Measurements from ENCODE around the gene MOAP1. TPM values are rescaled to one million over a fixed set of nuclear protein-coding genes. Genes with fewer than 3 reads are reported as not detected.

Gene MOAP1
- total RNA-seq, 3 donors from 2014 or later, result 16.9 to 42.6 (median 17.1) TPM

DNA sequence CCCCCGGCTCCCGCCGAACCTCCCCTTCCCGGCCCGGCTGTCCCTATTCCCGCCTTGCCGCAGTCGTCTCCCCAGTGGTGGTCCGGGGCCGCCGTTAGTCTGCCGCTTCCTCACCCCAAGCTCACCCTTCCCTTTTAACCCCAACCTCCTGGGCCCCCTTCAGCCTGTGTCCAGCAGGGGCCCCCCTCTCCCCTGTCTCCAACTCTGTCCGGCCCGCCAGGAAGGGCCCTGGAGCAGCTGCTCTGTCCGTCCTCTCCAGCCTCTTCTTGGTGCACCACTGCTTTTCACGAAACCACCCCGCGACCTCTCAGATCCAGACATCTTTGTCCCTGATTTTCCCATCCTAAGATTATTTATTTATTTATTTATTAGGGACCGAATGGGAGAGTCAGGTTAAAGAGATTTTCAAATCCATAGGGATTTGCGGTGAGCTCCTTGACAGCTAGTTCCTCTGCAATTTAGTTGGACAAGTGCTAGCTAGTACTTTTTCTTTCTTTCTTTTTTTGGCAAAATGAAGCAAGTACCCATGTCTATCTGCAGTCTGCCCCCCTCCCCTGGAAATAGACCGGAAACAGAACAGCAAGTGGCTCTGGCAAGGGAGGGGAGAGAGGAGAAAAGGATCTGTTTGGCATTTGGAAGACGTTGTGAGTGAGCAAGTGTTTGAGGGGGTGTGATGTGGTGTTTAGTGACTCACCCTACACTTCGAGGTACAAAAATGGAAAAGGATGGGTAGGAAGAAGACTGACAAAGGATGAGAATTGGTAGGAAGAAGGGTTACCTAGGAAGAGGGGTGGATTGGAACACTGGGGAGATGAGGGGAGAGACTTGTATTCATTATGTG lies 23.0 kb upstream of the MOAP1 start:
- intact Hi-C loops (cut with DNase I, micrococcal nuclease), result no loop called here

DNA sequence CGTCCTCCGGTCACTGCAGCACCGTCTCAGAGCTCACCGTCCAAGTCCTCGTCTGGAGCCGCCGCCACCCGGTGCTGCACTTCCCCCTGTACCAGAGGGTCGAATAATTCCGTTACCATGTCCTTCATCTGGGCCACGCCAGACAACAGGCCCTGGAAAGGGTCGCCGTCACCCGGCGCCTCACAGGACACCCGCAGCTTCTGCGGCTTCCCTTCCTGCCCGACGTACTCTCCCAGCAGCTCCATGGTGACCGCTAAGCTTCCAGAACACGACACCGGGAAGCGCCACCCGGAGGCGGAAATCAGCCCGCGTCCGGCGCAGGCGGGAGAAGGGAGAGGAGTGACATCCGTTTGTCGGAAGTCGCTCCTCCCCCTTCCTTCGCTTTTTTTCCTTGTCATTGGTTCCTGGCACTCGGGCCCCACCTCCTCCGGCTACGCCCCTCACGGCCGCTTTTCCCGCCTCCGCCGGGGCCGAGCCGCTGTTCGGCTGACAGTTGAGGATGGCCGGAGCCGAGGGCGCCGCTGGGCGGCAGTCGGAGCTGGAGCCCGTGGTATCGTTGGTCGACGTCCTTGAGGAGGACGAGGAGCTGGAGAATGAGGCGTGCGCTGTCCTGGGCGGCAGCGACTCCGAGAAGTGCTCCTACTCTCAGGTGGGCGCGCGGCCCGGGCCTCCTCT lies 22.2 kb upstream of the MOAP1 start, which contains the start of the genes GON7 and UBR7:
Gene GON7, minus strand, starts transcription at position 273 of the 675 bp plus-strand sequence. Its CDS starts 28 bp downstream, at position 245.
Gene UBR7, plus strand, starts transcription at position 464 of the 675 bp plus-strand sequence. Its CDS starts 36 bp downstream, at position 500.
- Histone ChIP-seq H3K4me1 (ENCODE audit: low read depth) (peaks cover 16% of the 10 kb centered on the region), H3K9me3 (no peaks in the 10 kb centered on the region), H3K36me3 (ENCODE audit: low read depth) (no peaks in the 10 kb centered on the region), H3K4me3 (peak within 1 kb of the TSS; percentile 85)
- ATAC-seq, result peak; percentile 98
- TF ChIP-seq, protein P1, sequence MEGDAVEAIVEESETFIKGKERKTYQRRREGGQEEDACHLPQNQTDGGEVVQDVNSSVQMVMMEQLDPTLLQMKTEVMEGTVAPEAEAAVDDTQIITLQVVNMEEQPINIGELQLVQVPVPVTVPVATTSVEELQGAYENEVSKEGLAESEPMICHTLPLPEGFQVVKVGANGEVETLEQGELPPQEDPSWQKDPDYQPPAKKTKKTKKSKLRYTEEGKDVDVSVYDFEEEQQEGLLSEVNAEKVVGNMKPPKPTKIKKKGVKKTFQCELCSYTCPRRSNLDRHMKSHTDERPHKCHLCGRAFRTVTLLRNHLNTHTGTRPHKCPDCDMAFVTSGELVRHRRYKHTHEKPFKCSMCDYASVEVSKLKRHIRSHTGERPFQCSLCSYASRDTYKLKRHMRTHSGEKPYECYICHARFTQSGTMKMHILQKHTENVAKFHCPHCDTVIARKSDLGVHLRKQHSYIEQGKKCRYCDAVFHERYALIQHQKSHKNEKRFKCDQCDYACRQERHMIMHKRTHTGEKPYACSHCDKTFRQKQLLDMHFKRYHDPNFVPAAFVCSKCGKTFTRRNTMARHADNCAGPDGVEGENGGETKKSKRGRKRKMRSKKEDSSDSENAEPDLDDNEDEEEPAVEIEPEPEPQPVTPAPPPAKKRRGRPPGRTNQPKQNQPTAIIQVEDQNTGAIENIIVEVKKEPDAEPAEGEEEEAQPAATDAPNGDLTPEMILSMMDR (IDR thresholded peaks at IDR 0.05), result peak; percentile 19
- intact Hi-C loops (cut with DNase I, micrococcal nuclease), result no loop called here
- peak; percentile 96 to 97 (median 96) for DNase-seq

More for the DNA sequence above, 23.0 kb upstream of the MOAP1 start:
- TF ChIP-seq, protein P1 (IDR thresholded peaks at IDR 0.05), result no peak
- peak overlapping the region; percentile 85 for H3K4me3 ChIP-seq
- H3K4me1 ChIP-seq (ENCODE audit: low read depth), result peaks cover 16% of the 10 kb centered on the region
- no peak for DNase-seq
- no peaks in the 10 kb centered on the region for H3K36me3 ChIP-seq (ENCODE audit: low read depth)
- H3K9me3 ChIP-seq, result no peaks in the 10 kb centered on the region
- ATAC-seq, result peak; percentile 67

DNA sequence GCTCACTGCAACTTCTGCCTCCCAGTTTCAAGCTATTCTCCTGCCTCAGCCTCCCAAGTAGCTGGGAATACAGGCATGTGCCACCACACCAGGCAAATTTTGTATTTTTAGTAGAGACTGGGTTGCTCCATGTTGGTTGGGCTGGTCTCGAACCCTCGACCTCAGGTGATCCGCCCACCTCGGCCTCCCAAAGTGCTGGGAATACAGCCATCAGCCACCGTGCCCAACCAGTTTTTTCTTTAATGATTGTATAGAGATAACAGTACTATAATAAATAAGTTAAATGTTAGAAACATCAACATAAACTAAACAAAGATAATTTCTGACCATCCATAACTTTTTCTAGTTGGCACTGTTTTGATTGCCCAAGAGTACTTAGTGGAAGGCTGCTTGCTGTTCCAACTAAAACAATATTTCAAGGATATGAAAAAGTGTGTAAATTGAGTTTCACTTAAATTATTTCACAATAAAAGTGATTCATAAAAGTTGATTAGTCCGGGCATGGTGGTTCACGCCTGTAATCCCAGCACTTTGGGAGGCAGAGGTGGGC lies 16.5 kb upstream of the MOAP1 start:
- Histone ChIP-seq H3K36me3 (ENCODE audit: low read depth) (no peaks in the 10 kb centered on the region), H3K4me3 (no peak overlapping the region), H3K9me3 (no peaks in the 10 kb centered on the region), H3K4me1 (ENCODE audit: low read depth) (peaks cover 7% of the 10 kb centered on the region)
- TF ChIP-seq, protein P1 (IDR thresholded peaks at IDR 0.05), result no peak
- DNase-seq (no peak), ATAC-seq (no peak)
- intact Hi-C loops (cut with DNase I, micrococcal nuclease), result no loop called here

DNA sequence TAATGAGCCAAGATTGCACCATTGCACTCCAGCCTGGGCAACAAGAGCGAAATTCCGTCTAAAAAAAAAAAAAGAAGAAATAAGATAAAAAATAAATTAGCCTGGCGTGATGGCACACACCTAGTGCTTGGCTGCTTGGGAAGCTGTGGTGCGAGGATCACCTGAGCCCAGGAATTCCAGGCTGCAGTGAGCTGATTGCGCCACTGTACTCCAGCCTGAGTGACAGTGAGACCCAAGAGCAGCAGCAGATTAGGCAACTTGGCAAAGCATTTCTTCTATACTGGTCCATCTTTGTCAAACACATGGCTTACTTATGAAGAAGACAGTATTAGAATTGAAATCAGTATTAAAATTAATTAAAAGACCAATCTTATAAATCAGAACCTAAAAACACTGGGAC lies 15.9 kb upstream of the MOAP1 start:
- no peak for ATAC-seq
- H3K4me3 ChIP-seq, result no peak overlapping the region
- H3K9me3 ChIP-seq, result no peaks in the 10 kb centered on the region
- intact Hi-C loops (cut with DNase I, micrococcal nuclease), result no loop called here
- H3K4me1 ChIP-seq (ENCODE audit: low read depth), result no peaks in the 10 kb centered on the region
- no peaks in the 10 kb centered on the region for H3K36me3 ChIP-seq (ENCODE audit: low read depth)
- DNase-seq, result no peak
- TF ChIP-seq, protein P1 (IDR thresholded peaks at IDR 0.05), result no peak

DNA sequence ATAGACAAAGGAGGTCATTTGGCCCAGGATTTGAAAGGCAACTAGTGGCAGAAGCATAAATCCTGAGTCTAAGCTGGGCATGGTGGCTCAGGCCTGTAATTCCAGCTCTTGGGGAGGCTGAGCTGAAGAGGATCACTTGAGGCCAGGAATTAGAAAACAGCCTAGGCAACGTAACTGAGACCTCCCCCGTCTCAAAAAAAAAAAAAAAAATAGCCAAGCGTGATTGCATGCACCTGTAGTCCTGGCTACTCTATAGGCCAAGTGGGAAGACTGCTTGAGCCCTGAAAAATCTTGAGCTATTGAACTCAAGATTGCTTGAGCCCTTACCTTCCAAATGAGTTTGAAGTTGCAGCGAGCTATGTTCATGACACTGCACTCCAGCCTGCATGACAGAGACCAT lies 14.3 kb upstream of the MOAP1 start:
- intact Hi-C loops (cut with DNase I, micrococcal nuclease), result no loop called here
- peaks cover 5% of the 10 kb centered on the region for H3K4me1 ChIP-seq (ENCODE audit: low read depth)
- TF ChIP-seq, protein P1 (IDR thresholded peaks at IDR 0.05), result no peak
- ATAC-seq (no peak), DNase-seq (no peak)
- H3K4me3 ChIP-seq, result no peak overlapping the region
- H3K9me3 ChIP-seq, result no peaks in the 10 kb centered on the region
- no peaks in the 10 kb centered on the region for H3K36me3 ChIP-seq (ENCODE audit: low read depth)

All from mucosa of descending colon (tissue), 3 donors.